Ovary (tissue), 3 donors: ENCODE measurements around the gene KIAA1614.

ENCODE experiments used
- CTCF ChIP-seq, 3 donors: fragments of 450-650 bp in 2 of 3; fragments of 200-600 bp in 1 of 3; IDR thresholded peaks; one replicate each; pipeline versions ENCODE4 v1.5.1 to v1.8.0; 2016 to 2022; ENCODE audit warnings: antibody characterized with exemption in 3 of 3, mild to moderate bottlenecking in 1 of 3
- POLR2A ChIP-seq: fragments of 450-650 bp; IDR thresholded peaks from one replicate; pipeline ENCODE4 v1.6.1; 2017; ENCODE audit warnings: antibody characterized with exemption, mild to moderate bottlenecking, moderate library complexity
- donor health status: DM: no; HTN: no; CAD: no.

DNA sequence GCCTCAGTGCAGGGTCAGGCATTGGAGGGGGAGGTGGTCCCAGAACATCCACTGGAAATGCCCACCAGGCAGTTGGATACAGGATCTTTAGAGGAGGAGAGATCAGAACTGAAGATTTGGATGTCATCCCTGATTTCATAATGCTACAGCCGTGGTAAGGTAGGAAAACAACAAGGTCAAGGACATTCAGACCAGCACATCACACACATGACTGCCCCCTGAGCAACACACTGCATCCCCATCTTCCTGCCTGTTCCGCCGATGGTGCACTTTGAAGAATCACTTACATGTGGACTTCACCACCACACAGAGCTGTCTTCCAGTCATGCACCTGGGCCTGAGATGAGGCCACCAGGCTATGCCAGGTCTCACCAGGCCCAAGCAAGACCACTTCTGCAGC is 16.7 kb downstream of the KIAA1614 start:
- TF ChIP-seq POLR2A: no peak
- no peak for TF ChIP-seq CTCF (IDR thresholded peaks at IDR 0.05)
